Measurements from ENCODE around the gene SLIT3.

GRCh38 chr5:168886157-168886556, 414.8 kb downstream of the SLIT3 start:
- TF ChIP-seq CTCF (conservative IDR thresholded peaks at IDR 0.05) (no peak), EZH2 (IDR thresholded peaks at IDR 0.05; ENCODE audit: low read depth) (no peak)

Data from PC-9 (cell line).